ENCODE results near the gene HLA-DRA. TPM values are rescaled to one million over a fixed set of nuclear protein-coding genes. Genes with fewer than 3 reads are reported as not detected.

HLA-DRA gene
- total and polyA plus RNA-seq, 2 of the 8 experiments (the other 6 are each of a cell fraction or from before 2014, with no cell fraction given), result 5.0 to 6.2 TPM

DNA sequence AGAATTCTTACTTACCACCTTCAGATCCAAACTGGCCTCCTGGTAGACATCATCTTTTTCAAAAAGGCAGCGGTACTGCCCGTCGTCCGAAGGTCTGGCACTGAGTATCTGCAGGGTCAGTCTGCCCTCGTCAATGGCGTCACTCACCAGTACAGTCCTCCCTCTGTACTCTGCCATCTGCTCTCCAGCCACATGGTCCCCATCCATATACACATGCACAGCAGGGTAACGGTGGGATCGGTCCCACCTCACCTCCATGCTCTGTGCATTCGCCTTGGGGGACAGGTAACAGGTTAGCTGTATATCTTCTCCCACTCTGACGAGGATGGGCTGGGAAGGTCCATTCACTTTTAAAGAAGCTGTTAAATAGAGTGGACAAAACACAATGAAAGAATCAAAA lies 43.7 kb upstream of the HLA-DRA start:
- Histone ChIP-seq H3K9me3 (ENCODE audit: insufficient read depth in 2 of 2, low read depth in 1 of 2, low read length in 1 of 2) (no peaks in the 10 kb centered on the region), H3K36me3 (ENCODE audit: control insufficient read depth in 2 of 4, insufficient read depth in 4 of 4, low read length in 3 of 4) (no peaks in the 10 kb centered on the region), H2BK5ac (ENCODE audit: low read depth, low read length) (no peak overlapping the region), H2AK5ac (ENCODE audit: low read depth, low read length) (no peak overlapping the region), H3K14ac (ENCODE audit: insufficient read length) (no peak overlapping the region), H2BK12ac (ENCODE audit: low read depth, low read length) (no peak overlapping the region), H3K23ac (ENCODE audit: insufficient read length) (no peak overlapping the region), H4K20me1 (replicated peaks in 1 of 2; ENCODE audit: control insufficient read depth in 1 of 2, insufficient read depth in 2 of 2, low read length in 2 of 2) (no peaks in the 10 kb centered on the region), H3K79me1 (ENCODE audit: low read depth, low read length) (no peaks in the 10 kb centered on the region), H4K5ac (ENCODE audit: insufficient read length, low read depth, low read length) (no peak overlapping the region), H3K4me2 (ENCODE audit: insufficient read depth in 1 of 2, low read depth in 2 of 2, low read length in 2 of 2) (no peak overlapping the region), H2BK120ac (replicated peaks; ENCODE audit: low read depth, low read length) (no peak overlapping the region), H3K56ac (replicated peaks; ENCODE audit: insufficient read length, low read depth, low read length) (no peak overlapping the region), H4K8ac (ENCODE audit: extremely low read depth, insufficient read depth, low read length) (no peak overlapping the region), H3K18ac (ENCODE audit: extremely low read depth, low read length) (no peak overlapping the region), H3K27ac (ENCODE audit: low read depth, low read length) (no peak overlapping the region), H3K79me2 (ENCODE audit: control insufficient read depth in 1 of 2, insufficient read depth in 2 of 2, low read length in 2 of 2) (no peaks in the 10 kb centered on the region), H3K23me2 (ENCODE audit: low read depth, low read length) (no peaks in the 10 kb centered on the region), H3K9ac (replicated peaks in 1 of 4; ENCODE audit: extremely low read depth in 1 of 4, low read depth in 3 of 4, low read length in 3 of 4) (no peak overlapping the region), H3K27me3 (replicated peaks in 1 of 4; ENCODE audit: control insufficient read depth in 3 of 4, extremely low read depth in 1 of 4, insufficient read depth in 3 of 4, low read length in 3 of 4) (no peaks in the 10 kb centered on the region), H3K4me3 (ENCODE audit: extremely low read depth in 1 of 4, insufficient read depth in 2 of 4, low read depth in 3 of 4, low read length in 4 of 4) (no peak overlapping the region), H2AFZ (ENCODE audit: low read length) (no peak overlapping the region), H3K4ac (replicated peaks; ENCODE audit: insufficient read length, low read depth, low read length) (no peak overlapping the region), H3K4me1 (replicated peaks in 1 of 4; ENCODE audit: control insufficient read depth in 3 of 4, insufficient read depth in 4 of 4, low read length in 3 of 4) (no peaks in the 10 kb centered on the region), H2BK15ac (ENCODE audit: low read length) (no peak overlapping the region), H4K91ac (replicated peaks; ENCODE audit: insufficient read length, low read length) (no peak overlapping the region), H2BK20ac (ENCODE audit: low read length) (no peak overlapping the region)
- ChIA-PET CTCF (ENCODE audit: partially characterized antibody) (no interaction called here), POLR2A (ENCODE audit: partially characterized antibody) (interaction anchor here (0.7 kb wide), 1 partner anchor 1135 kb away, joined by 3 read pairs; no protein-coding TSS in a partner anchor)
- DNase-seq (ENCODE audit: low read depth in 1 of 2, low spot score in 2 of 2) (no peak), FAIRE-seq (no peak)
- TF ChIP-seq SIX5 (IDR thresholded peaks at IDR 0.05; ENCODE audit: low read depth, low read length), result no peak
- 94% methylated on average over 10 of the region's 10 CpGs; no CpG with 5 or more reads in 1 of the 2 experiments for WGBS, 2 experiments (ENCODE audit: extremely low coverage in 1 of 2, insufficient coverage in 1 of 2, insufficient read length in 1 of 2, insufficient replicate concordance in 2 of 2, low coverage in 1 of 2, low lambda C conversion rate in 2 of 2, missing lambda C conversion rate in 1 of 2)

Measured in H1 (cell line).